Fibroblast of lung (primary cell): ENCODE measurements around the gene HSD3B7. TPM values are rescaled to one million over a fixed set of nuclear protein-coding genes. Genes with fewer than 3 reads are reported as not detected.

Experiments used
- DNase-seq, 2 donors: peaks; one replicate each; pipeline versions ENCODE4 v3.0.0 to v3.0.0-alpha.2; 2010; ENCODE audit warnings: low read depth in 2 of 2
- H2AFZ ChIP-seq: 2 replicates; pipeline ENCODE4 v1.5.1; 2012; ENCODE audit warnings: low read length, control low read depth, inconsistent platforms
- H3K27ac ChIP-seq: 2 replicates; pipeline ENCODE4 v1.5.1; 2011; ENCODE audit warnings: low read length, control low read depth; ENCODE audit not compliant: insufficient read depth
- H3K27me3 ChIP-seq: 2 replicates; pipeline ENCODE4 v1.5.1; 2011; ENCODE audit warnings: mild to moderate bottlenecking, low read length; ENCODE audit not compliant: control insufficient read depth, insufficient read depth
- H3K36me3 ChIP-seq: 2 replicates; pipeline ENCODE4 v1.5.1; 2011; ENCODE audit warnings: low read length; ENCODE audit not compliant: control insufficient read depth, insufficient read depth
- H3K4me1 ChIP-seq: 2 replicates; pipeline ENCODE4 v1.5.1; 2011; ENCODE audit warnings: low read length; ENCODE audit not compliant: control insufficient read depth, insufficient read depth; ENCODE audit errors: extremely low read depth
- H3K4me2 ChIP-seq: 2 replicates; pipeline ENCODE4 v1.5.1; 2011; ENCODE audit warnings: low read length, control low read depth; ENCODE audit not compliant: insufficient read depth; ENCODE audit errors: extremely low read depth
- H3K4me3 ChIP-seq, 4 experiments: fragments of 200-600 bp in 1 of 4; sonication (generic) in 1 of 4; replicated peaks in 1 of 4; 2 replicates each; pipeline ENCODE4 v1.5.1; 2011 to 2016; ENCODE audit warnings: low read length in 4 of 4, low read depth in 3 of 4, mild to moderate bottlenecking in 3 of 4, control low read depth in 2 of 4, inconsistent platforms in 1 of 4, mixed read lengths in 1 of 4; ENCODE audit not compliant: insufficient read depth in 1 of 4; ENCODE audit errors: control extremely low read depth in 1 of 4
- H3K79me2 ChIP-seq: 2 replicates; pipeline ENCODE4 v1.5.1; 2012; ENCODE audit warnings: mild to moderate bottlenecking, low read length, inconsistent platforms; ENCODE audit not compliant: control insufficient read depth, insufficient read depth
- H3K9ac ChIP-seq: 2 replicates; pipeline ENCODE4 v1.5.1; 2011; ENCODE audit warnings: mild to moderate bottlenecking, low read length, control low read depth; ENCODE audit not compliant: insufficient read depth
- H3K9me3 ChIP-seq: 2 replicates; pipeline ENCODE4 v1.5.1; 2012; ENCODE audit warnings: low read depth, low read length; ENCODE audit not compliant: control insufficient read depth, insufficient read depth
- H4K20me1 ChIP-seq: 2 replicates; pipeline ENCODE4 v1.5.1; 2011; ENCODE audit warnings: low read length; ENCODE audit not compliant: control insufficient read depth, insufficient read depth; ENCODE audit errors: extremely low read depth
- EZH2 ChIP-seq: IDR thresholded peaks from 2 replicates; pipeline ENCODE4 v1.5.1; 2012; ENCODE audit warnings: low read length, control low read depth, mild to moderate bottlenecking; ENCODE audit errors: missing control alignments
- polyA plus RNA-seq, 2 donors: library from polyadenylated mRNA; depleted of rRNA in 1 of 2; stranded (reverse) in 1 of 2; unstranded in 1 of 2; fragments of >200 nt; gene quantifications; 2 replicates each; pipeline ENCODE4 v1.2.1, GENCODE V29; 2011 to 2012; ENCODE audit warnings: missing spikeins in 1 of 2
- total RNA-seq: library from RNA; depleted of rRNA; stranded (reverse); fragments of >200 nt; gene quantifications from 2 replicates; pipeline ENCODE4 v1.2.1, GENCODE V29; 2014
- TF ChIP-seq, protein P1 (sequence below), 2 donors: IDR thresholded peaks in 1 of 2; conservative IDR thresholded peaks in 1 of 2; 1 replicate in 1 of 2; 2 replicates in 1 of 2; pipeline ENCODE4 v1.5.1; 2011 to 2012; ENCODE audit warnings: low read length in 2 of 2, control low read depth in 1 of 2, inconsistent platforms in 1 of 2, low read depth in 1 of 2, mild to moderate bottlenecking in 1 of 2

The HSD3B7 gene
- total and polyA plus RNA-seq, 2 donors (not counting 1 experiment from before 2014, with no cell fraction given), result 13.2 to 47.9 TPM

DNA sequence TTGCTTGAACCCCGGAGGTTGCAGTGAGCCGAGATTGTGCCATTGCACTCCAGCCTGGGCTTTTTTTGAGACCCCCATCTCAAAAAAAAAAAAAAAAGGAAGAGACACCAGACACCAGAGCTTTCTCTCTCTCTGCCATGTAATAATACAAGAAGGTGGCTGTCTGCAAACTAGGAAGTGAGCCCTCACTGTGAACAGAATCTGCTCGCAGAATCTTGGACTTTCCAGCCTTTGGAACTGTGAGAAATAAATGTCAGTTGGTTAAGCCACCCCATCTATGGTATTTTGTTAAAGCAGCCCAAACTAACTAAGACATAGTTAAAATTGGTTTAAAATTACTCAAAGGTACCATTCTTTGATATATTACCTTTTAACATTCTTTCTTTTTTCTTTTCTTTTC lies 35.5 kb downstream of the HSD3B7 start:
- Histone ChIP-seq H3K9ac (no peak overlapping the region), H3K27me3 (no peaks in the 10 kb centered on the region), H3K79me2 (no peaks in the 10 kb centered on the region), H3K4me3 (no peak overlapping the region), H3K9me3 (no peaks in the 10 kb centered on the region), H3K36me3 (no peaks in the 10 kb centered on the region), H4K20me1 (no peaks in the 10 kb centered on the region), H2AFZ (no peak overlapping the region), H3K4me2 (no peak overlapping the region), H3K4me1 (no peaks in the 10 kb centered on the region), H3K27ac (no peak overlapping the region)
- no peak for DNase-seq
- TF ChIP-seq, protein P1, sequence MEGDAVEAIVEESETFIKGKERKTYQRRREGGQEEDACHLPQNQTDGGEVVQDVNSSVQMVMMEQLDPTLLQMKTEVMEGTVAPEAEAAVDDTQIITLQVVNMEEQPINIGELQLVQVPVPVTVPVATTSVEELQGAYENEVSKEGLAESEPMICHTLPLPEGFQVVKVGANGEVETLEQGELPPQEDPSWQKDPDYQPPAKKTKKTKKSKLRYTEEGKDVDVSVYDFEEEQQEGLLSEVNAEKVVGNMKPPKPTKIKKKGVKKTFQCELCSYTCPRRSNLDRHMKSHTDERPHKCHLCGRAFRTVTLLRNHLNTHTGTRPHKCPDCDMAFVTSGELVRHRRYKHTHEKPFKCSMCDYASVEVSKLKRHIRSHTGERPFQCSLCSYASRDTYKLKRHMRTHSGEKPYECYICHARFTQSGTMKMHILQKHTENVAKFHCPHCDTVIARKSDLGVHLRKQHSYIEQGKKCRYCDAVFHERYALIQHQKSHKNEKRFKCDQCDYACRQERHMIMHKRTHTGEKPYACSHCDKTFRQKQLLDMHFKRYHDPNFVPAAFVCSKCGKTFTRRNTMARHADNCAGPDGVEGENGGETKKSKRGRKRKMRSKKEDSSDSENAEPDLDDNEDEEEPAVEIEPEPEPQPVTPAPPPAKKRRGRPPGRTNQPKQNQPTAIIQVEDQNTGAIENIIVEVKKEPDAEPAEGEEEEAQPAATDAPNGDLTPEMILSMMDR (conservative IDR thresholded peaks at IDR 0.05 in 1 of 2, IDR thresholded peaks at IDR 0.05 in 1 of 2; ENCODE audit: low read depth in 1 of 2, low read length in 2 of 2), result no peak
- no peak for TF ChIP-seq EZH2

- Histone ChIP-seq H3K36me3 (no peaks in the 10 kb centered on the region), H3K9me3 (no peaks in the 10 kb centered on the region), H3K4me3 (no peak overlapping the region), H3K27me3 (no peaks in the 10 kb centered on the region), H3K4me1 (no peaks in the 10 kb centered on the region), H3K9ac (no peak overlapping the region), H3K4me2 (no peak overlapping the region), H3K79me2 (no peaks in the 10 kb centered on the region), H4K20me1 (no peaks in the 10 kb centered on the region), H3K27ac (no peak overlapping the region), H2AFZ (no peak overlapping the region)
- no peak for TF ChIP-seq EZH2
- TF ChIP-seq, protein P1 (conservative IDR thresholded peaks at IDR 0.05 in 1 of 2, IDR thresholded peaks at IDR 0.05 in 1 of 2; ENCODE audit: low read depth in 1 of 2, low read length in 2 of 2), result no peak
- DNase-seq, result no peak
These were observed 37.7 kb downstream of the HSD3B7 start for GRCh38 chr16:31022544-31023251.

GRCh38 chr16:31023252-31023602 lies 38.2 kb downstream of the HSD3B7 start:
- Histone ChIP-seq H3K4me1 (no peaks in the 10 kb centered on the region), H3K9me3 (no peaks in the 10 kb centered on the region), H3K79me2 (no peaks in the 10 kb centered on the region), H3K9ac (no peak overlapping the region), H3K36me3 (no peaks in the 10 kb centered on the region), H3K4me2 (no peak overlapping the region), H3K27me3 (no peaks in the 10 kb centered on the region), H3K27ac (no peak overlapping the region), H3K4me3 (no peak overlapping the region), H4K20me1 (no peaks in the 10 kb centered on the region), H2AFZ (no peak overlapping the region)
- no peak for DNase-seq
- TF ChIP-seq, protein P1 (conservative IDR thresholded peaks at IDR 0.05 in 1 of 2, IDR thresholded peaks at IDR 0.05 in 1 of 2; ENCODE audit: low read depth in 1 of 2, low read length in 2 of 2), result no peak
- no peak for TF ChIP-seq EZH2
